NCI-H526 (cell line): Measurements from ENCODE around the gene BMP15.
A peak's percentile ranks its signal among the peaks of the same experiment; 100 is the strongest.

ENCODE experiments used
- DNase-seq, 2 experiments: peaks; one replicate each; lab custom pipeline; 2025; lab: John Stamatoyannopoulos, UW

The BMP15 gene

DNA sequence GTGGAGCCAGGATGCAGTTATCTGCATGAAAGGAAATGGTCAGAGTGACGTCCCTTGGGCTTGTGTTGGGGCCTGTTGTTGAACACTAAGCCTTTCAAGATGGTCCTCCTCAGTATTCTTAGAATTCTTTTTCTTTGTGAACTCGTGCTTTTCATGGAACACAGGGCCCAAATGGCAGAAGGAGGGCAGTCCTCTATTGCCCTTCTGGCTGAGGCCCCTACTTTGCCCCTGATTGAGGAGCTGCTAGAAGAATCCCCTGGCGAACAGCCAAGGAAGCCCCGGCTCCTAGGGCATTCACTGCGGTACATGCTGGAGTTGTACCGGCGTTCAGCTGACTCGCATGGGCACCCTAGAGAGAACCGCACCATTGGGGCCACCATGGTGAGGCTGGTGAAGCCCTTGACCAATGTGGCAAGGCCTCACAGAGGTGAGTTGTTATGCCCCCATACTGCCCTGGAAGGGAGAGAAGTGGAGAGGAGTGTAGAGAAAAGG, at the start of gene BMP15:
Gene BMP15, plus strand, starts transcription at position 51 of the 492 bp plus-strand sequence. Its CDS starts 49 bp downstream, at position 100.
- DNase-seq, result no peak

DNA sequence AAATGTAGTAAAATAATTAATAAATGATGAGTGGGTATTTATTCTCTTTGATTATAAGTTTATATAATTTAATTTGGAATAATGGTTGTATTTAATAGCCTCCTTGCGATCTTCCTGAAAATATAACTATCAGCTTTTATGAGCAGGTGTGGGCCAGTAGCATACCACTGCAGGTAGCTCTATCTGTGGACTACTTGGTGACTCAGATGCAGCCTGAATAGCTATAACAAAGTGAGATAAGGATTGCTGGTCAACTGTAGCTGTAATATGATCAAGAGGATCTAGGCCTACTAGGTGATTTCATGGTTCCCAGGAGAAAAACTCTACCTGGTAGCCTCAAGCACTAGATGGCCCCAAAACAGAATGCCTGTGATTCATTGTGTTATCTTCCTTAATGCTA, 47.1 kb upstream of the BMP15 start:
- DNase-seq, result no peak

DNA sequence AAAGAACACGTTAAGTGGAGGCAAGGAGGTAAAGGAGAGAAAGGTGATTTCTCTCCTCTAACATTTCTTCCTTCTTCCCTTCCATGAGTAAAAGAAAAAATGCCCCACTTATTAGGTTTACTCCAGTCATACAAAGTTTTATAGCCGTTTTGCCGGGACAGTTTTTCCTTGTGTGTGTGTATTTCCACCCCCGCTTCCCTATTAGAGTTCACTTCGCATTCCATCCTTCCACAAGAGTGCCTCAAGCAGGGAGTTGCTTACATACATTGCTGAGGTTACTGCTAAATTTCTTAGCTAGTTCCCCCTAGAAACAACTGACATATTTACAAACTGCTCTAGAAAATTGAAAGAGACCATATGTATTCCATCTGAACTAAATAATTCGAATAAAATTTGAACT, 45.2 kb upstream of the BMP15 start:
- DNase-seq, result no peak

DNA sequence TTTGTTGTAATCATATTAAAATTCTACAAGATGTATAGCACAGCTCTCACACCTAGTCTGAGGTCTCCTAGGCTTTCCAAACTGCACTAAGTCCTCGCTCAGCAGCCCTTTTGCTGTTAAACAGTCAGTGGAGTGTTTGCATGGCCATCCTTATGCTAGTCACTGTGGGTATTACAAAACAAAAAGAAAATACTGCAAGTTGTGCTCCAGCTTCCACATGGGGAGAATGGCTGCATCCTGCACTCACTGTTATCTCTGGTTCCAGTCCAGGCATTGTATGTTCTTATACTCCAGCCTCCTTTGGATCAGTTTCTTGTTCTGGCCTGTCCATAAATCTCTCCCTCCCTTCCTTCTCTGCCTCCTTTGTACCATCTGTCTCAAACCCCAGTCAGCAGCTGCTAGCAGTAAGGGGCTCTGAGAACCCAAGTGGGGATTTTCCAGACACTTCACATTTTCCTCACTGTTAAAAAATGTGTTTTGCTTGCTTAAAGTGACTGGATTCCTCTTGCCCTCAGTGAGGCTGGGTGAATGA, 38.5 kb upstream of the BMP15 start:
- no peak for DNase-seq

DNA sequence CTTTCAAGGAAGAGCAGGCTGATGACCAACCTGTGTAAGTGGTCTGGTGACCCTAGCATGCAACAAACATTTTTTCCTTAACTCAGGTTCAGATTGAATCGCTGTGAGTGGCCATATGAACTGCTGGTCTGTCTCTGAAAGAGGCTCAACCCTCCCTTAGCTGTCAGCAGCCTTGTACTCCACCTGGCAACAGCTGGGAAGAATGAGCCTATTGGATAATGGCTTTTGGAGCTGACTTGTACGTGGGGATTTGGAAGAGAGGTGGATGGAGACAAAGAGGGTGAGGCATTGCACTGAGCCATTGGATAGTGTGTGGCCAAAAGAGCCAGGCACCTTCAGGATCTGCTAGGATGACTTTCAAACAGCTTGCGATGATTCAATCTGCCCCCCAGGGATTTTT, 35.7 kb upstream of the BMP15 start:
- DNase-seq, result no peak

DNA sequence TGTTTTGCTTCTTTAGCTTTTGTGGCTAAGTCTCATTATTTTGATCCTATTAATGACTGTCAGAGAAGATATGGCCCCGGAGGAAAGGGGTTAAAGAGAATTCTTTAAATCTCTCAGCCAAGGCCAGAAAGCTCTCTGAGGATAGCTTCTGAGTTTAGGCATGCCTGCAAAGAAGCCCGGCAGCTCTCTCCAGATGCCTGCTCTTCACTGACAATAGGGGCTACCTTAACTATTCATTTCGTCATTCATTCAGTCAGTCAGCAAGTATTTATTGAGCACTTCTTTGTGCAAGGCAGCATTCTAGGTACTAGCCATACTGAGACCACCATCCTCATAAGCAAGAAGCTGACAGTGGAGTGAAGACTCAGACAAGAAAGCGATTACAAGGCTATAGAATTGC, 34.0 kb upstream of the BMP15 start:
- DNase-seq, result no peak

DNA sequence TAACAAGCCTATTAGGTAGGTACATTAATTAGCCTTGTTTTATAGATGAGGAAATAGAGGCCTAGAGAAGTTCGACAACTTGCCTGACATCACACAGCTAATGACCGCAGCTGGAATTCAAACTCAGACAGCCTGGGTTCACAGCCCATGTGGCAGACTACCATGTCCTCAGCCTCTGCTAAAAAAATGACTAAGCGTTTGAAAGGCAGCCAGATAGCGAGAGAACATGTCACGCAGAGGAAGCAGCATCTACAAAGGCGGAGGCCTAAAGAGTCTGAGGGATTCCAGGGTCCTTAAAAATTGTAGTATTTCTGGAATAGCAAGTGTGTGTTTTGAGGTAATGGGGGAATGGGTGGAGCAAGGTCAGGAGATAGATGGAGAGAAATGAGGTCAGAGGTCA, 33.2 kb upstream of the BMP15 start:
- DNase-seq, result no peak

DNA sequence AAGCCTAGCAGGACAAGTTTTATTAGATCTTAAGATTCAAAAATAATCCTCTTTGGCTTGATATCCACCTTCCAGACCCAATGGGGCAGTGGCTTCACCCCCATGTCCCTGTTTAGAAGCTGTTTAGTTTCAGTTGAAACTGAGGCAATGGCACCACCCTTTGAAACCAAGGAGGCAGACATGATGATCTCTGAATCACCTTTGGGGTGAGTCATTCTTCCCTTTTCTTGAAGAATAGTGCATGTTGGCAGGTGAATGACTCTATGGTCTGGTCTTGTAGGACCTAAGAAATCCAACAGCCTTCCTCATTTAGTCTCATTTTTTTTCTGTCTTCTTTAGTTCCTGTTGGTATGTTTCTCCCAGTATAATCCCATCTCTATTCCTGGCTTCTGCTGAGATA, 29.5 kb upstream of the BMP15 start:
- no peak for DNase-seq

DNA sequence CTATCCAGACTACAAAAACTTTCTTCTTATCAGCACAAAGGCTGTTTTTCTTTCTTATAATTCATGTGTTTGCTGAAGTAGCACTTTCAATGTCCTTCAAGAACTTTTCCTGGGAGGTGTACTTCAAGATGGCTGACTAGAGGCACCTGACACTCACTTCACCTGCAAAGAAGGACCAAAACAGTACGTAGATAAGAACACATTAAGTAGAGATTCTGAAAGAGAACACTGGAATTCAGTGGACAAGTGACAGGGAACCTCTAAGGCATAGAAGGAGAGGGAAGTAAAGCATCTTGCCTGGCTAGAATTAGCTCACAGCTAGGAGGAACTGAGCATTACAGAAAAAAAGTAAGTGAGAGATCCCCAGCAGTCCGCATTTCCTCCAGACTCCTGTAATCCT, 21.7 kb upstream of the BMP15 start:
- DNase-seq, result no peak

DNA sequence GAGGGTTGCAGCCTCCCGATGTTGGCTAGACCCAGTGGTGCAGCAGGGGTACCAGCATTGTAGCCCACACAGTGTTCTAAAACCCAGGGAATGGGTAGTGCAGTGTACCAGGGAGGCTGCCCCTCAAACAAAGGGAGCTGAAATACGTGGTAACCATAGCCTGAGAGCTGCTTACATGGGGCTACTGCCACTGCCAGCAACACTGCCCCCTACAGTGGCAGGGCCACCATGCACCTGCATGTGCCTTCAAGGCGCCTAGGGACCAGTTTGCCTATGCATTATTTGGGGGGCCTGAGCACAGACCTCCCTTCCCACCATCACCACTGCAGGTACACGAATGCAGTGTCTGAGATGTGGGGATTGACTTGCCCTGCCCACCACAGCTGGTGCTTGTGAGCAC, 21.0 kb upstream of the BMP15 start:
- no peak for DNase-seq

DNA sequence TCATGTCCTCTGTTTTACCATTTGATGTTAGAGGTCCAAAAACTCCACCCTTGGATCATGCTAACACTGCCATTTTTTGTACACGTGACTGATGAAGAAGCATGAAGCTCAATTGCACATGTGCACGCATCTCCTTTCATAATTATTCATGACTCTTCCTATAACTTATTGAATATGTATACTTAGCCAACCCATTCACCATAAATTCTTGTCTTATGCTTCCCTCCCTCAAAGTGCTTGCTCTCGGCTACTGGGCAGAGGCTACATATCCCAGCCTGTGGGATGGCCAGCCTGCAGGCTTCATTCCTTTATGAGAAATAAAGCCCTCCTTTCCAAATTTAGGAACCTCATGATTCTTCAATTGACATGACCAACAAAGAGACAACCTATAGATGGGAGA, 17.5 kb upstream of the BMP15 start:
- DNase-seq, result no peak

DNA sequence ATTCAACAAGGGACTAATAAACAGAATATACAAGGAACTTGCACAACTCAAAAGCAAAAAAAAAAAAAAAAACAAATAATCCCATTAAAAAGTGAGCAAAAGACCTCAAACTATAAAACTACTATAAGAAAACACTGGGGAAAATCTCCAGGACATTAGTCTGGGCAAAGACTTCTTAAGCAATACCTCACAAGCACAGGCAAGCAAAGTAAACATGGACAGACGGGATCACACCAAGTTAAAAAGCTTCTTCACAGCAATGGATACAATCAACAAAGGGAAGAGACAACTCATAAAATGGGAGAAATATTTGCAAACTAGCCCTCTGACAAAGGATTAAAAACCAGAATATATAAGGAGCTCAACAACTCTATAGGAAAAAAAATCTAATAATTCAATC, 17.1 kb upstream of the BMP15 start:
- no peak for DNase-seq

DNA sequence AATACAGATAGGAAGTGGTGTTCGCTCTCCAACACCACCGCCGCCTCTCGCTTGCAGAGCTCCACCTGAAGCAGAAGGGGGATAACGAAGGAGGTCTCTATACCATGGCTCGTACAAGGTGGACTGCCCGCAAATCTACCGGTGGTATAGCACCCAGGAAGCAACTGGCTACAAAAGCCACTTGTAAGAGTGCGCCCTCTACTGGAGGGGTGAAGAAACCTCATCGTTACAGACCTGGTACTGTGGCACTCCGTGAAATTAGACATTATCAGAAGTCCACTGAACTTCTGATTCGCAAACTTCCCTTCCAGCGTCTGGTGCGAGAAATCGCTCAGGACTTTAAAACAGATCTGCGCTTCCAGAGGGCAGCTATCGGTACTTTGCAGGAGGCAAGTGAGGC, 5.2 kb upstream of the BMP15 start:
- DNase-seq, result no peak

DNA sequence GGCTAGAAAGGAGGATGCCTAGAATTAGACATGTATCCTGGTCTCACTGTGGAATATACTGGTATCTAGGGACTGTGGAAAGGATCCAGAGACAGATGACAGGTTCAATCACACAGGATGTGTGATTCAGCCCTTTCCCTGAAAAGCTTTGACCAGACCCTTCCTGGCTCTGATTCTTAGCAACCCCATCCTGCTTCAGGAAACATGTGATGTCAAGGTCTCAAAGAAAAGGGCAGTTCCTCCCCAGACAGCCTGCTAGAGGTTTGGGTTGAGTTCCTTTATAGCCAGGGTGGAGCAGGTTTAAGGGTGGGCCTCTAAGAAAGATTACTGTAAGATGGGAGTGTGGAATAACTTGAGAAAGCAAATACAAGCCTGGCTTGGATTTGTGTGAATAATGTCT, 3.0 kb downstream of the BMP15 start:
- DNase-seq, result no peak

DNA sequence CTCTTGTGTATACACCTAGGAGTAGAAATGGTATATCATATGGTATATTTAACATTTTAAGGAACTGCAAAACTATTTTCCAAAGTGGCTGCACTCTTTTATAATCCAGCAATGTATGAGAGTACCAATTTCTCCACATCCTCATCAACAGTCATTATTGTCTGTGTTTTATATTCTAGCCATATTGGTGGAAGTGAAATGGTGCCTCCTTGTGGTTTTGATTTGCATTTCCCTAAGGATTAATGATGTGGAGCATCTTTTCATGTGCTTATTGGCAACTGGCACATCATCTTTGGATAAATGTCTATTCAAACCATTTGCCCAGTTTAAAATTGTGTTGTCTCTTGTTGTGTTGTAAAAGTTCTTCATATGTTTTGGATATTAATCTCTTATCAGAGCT, 9.6 kb downstream of the BMP15 start:
- peak; percentile 26 to 37 for DNase-seq

DNA sequence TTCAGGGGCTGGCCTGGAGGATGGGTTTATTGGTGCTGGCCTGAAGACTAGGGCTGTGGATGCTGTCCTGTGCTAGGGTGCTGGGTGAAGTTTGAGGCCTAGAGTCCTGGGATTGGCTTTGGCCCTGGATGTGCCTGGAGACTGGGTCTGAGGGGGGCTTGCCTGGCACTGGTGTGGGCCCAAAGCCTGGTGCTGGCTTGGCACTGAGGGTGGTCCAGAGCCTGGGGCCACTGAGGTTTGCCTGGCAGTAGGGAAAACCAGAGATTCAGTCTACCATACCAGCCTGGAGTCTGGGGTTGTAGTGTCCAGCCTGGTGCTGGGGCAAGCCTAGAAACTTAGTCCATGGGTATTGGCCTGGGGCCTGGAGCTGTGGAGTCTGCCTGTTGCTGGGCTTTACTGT, 16.6 kb downstream of the BMP15 start:
- no peak for DNase-seq

DNA sequence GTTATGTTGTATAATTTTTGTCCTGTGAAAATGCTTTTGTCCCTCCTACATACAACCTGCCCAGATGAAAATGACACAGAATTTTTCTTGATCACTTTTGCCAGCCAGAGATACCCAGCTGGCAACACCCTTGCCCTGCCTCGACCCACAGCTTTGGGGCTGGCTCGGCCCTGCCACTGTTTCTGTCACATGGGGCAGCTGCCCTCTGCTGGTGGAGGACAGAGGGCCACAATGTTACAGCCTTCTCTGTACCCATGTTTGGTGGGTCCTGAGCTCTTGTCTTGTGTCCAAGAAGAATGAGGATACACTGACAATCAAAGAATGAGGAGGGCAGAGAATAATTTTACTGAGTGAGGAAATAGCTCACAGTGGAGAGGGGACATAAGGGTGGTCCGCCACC, 31.1 kb downstream of the BMP15 start:
- DNase-seq, result no peak

DNA sequence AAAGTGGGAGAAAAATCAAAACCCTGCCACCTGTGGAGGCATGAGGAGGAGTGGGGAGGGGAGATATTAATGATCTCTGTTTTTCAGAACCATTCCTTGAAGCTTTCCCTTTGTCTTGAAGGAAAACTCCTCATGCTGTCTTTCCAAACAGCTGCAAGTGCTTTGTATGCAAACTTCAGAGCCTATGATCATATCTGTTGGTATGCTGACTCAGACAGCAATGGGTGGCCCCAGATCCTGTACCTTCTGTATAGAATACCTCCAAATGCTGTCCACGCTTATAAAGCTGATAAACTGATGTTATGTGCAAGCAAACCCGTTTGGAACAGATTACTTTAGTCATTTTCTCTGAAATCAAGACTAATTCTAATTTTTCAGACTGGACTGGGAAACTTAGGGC, 31.9 kb downstream of the BMP15 start:
- DNase-seq, result no peak

DNA sequence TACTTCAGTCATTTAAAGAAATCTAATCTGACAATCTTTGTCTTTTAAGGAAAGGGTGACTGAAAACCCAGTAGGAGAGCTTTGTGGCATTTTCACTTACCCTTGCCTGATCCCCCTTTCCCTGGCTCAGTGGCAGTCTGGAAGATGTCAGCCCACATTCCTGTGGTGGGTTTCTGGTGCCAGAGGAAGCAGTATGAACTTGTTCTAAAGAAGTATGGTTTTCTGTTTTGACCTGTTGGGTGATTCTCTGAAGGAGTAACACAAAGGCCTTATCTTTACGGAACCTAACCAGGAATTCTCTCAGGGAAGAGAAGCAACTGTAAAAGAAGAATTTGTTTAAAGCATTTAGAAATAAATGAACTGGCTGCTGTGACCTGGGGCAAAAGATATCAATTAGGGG, 41.9 kb downstream of the BMP15 start:
- DNase-seq, result no peak

DNA sequence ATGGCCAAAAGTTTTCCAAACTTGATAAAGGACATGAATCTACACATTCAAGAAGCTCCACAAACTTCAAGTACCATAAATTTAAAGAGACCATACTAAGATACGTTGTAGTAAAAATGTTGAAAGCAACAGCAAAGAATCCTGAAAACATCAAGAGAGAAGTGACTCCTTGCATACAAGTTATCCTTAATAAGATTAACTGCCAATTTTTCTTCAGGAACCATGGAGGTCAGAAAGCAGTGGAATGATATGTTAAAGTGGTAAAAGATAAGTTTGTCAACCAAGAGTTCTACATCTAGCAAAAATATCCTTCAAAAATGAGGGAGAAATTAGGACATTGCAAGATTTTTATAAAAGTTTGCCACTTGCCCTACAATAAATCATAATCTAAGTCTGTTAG, 43.3 kb downstream of the BMP15 start:
- DNase-seq, result no peak

DNA sequence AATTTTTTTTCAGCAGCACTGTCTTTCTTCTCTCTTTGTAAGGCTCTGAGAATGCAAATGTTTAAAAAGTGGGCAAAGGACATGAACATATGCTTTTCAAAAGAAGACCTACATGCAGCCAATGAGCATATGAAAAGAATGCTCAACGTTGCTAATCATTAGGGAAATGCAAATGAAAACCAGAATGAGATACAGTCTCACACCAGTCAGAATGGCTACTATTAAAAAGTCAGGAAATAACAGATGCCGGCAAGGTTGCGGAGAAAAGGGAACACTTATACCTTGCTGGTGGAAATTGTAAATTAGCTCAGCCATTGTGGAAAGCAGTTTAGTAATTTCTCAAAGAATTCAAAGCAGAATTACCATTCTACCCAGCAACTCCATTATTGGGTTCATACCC, 51.6 kb downstream of the BMP15 start:
- no peak for DNase-seq

DNA sequence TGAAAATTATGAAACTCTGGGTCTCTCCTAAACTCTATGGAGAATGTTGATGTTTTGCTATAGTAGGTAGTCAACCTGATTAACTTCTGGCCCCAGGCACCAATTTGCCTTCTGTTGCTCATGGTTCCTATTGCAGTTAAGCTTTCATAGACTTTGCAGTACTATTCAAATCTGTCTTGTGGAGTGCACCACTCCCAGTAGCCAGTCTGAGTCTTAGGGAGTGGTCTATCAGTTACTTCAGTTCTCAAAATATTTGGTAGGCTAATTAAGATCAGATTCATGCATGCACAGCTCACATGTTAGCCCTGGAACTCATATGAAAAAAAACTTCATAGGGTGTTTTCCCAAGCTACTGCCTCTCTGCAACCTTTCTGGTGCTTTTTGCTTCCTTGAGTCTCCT, 53.3 kb downstream of the BMP15 start:
- peak in 1 of 2 experiments; percentile 1 for DNase-seq
